Measurements from ENCODE around the gene KRT84. TPM values are rescaled to one million over a fixed set of nuclear protein-coding genes. Genes with fewer than 3 reads are reported as not detected.
"Not testable (repeated sequence)": the region's sequence is repeated elsewhere in the genome, so short reads cannot be mapped to it uniquely, and the experiment has no call there.

The KRT84 gene
- total RNA-seq, 1 donor from 2014 or later: not detected

DNA sequence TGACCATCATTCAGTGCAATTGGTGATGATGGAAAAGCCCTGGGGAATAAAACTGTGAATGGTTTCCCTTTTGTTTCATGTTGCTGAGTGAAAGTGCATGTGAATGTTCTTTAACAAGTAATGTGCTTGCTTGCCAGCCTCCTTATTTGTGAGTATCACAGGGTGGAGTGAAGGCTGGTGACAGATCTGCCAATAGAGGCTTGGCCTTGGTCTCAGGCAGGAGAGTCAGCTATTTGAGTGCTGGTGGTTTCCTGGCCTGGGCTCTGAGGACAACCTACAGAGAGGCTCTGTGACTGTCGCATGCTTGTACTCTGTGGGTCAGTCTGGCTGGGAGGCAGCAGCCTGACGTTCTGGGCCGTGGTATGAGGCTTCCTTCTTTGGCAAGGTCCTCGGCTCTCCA, 38.9 kb downstream of the KRT84 start:
- DNase-seq (ENCODE audit: low read depth, low spot score): no peak

DNA sequence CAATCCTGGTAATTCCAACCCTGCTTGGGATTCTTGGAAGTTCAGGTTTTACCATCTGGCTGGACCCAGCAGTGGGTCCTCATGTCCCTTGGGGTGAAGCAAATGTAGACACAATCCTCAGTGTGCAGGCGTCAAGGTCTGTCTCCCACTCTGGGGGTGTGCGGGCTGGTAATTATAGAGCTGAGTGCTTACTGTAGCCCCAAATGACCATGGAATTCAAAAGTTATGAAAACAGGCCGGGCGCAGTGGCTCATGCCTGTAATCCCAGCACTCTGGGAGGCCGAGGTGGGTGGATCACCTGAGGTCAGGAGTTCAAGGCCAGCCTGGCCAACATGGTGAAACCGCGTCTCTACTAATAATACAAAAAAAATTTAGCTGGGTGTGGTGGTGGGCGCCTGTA, 40.4 kb downstream of the KRT84 start:
- DNase-seq (ENCODE audit: low read depth, low spot score): not testable (repeated sequence)

DNA sequence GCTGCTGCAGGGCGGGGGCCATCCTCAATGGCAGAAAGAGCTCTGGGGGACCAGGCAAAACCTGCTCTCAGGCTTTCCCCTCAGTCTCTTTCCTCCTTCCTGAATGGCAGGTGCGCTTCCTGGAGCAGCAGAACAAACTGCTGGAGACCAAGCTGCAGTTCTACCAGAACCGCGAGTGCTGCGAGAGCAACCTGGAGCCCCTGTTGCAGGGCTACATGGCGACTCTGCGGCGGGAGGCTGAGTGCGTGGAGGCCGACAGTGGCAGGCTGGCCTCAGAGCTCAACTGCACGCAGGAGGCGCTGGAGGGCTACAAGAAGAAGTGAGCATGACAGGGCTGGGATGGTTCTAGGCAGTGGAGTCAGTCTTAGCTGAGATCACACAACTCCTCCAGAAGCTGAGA, 41.3 kb downstream of the KRT84 start:
- DNase-seq (ENCODE audit: low read depth, low spot score): no peak

DNA sequence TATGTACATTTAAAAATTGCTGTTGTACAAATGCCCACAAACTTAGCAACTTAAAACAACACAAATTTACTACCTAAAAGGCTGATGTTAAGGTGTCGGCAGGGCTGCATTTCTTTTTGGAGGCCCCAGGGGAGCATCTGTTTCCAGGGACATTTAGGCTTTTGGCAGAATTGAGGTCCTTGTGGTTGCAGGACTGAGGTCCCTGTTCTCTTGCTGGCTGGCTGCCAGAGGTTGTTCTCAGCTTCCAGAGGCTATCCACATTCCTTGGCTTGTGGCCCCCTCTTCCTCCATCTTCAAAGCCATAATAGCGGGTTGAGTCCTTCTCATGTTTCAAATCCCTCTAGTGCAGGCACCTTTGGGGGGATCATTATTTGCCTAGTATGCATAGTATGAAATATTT, 41.9 kb downstream of the KRT84 start:
- DNase-seq (ENCODE audit: low read depth, low spot score): no peak

DNA sequence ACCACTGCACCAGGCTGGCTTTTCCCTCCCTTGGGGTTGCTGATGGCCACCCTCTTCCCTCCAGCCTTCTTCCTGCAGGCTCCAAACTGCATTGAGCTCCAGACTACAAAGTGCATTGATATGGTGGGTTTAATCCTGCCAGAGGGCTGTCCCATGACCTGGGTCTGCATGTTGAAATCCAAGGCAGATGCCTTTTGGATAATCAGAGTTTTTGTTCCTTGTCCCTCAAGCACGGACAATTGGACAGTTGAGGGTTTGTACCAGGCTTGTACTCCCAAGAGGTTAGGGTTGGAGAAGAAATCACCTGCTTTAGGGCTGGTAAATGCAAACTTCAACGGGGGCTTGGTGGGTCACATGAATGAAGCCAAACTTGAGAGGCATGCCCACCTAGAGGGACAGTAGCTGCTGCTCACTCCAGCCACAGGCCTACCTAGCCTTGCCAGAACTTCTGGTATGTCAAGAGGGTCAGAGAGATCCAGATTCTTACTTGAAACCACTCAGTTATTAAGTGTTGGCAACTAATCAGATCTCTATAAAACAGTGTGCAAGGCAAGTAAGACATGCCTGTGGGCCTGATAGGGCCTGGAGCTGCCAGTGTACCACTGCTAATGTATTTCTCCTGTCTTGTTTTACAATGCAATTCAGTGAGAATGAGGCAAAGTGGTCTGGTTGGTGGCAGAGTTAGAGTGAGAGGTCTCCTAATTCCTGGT, 42.5 kb downstream of the KRT84 start:
- DNase-seq (ENCODE audit: low read depth, low spot score): no peak

DNA sequence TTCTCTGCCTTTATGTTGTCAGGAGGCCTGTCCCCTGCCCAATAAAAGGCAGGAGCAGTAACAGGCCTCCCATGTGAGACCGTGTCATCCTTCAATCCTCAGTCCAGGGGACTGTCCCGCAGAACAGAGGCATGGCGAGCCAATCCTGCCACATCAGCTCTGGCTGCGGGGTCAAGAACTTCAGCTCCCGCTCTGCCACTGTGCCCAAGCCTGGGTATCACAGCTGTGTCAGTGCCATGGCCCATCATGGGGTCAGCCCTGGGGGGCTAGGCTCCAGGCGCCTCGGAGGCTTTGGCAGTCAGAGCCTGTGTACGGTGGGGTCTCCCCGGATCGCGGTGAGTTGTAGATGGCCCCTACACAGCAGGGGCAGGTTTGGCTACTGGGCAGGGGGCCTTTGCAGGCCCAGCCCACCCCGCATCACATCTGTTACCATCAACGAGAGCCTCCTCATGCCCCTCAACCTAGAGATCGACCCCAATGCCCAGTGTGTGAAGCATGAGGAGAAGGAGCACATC, 44.3 kb downstream of the KRT84 start:
- no peak for DNase-seq (ENCODE audit: low read depth, low spot score)

DNA sequence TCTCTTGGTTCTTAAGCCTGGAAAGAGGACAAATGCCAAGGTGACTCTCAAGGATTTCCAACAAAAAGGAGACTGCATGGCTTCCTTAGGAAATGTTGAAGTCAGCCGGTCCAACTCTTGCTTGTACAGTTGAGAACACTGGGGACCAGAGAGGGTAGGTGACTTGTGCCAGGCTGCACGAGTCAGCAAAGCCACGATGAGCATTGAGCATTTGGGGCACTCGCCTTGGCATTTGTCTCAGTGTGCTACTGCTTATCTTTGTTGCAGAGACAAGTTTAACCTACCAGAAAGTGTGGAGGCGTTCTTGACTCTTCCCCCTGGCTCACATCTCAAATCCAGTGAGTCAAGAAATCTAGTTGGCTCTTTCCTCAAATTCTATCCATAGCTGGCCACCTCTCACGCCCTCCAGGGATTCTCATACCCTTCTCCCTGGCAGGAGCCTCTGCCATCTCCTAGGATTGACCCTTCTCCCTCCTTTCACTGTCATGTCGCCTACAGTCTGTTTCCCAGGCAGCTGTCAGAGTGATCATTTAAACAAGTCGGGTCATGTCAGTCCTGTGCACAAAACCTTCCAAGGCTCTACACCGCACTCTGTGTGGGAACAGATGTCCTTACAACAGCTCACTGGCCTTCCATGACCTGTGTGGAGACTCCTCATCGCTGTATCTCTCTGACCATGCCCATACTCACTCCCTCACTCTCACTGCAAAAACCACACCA, 47.1 kb downstream of the KRT84 start:
- no peak for DNase-seq (ENCODE audit: low read depth, low spot score)

DNA sequence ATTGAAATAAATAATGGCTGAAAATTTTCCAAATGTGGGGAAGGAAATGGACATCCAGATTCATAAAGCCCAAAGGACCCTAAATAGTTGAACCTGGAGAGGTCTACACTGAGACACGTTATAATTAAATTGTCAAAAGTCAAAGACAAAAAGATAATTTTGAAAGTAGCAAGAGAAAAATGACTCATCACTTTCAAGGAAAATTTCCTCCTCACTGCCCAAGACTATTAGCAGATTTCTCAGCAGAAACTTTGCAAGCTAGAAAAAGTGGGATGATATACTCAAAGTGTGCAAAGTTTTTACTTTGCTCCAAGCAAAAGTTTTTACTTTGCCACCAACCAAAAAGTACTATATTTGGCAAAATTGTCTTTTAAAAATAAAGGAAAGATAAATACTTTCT, 48.4 kb downstream of the KRT84 start:
- no peak for DNase-seq (ENCODE audit: low read depth, low spot score)

DNA sequence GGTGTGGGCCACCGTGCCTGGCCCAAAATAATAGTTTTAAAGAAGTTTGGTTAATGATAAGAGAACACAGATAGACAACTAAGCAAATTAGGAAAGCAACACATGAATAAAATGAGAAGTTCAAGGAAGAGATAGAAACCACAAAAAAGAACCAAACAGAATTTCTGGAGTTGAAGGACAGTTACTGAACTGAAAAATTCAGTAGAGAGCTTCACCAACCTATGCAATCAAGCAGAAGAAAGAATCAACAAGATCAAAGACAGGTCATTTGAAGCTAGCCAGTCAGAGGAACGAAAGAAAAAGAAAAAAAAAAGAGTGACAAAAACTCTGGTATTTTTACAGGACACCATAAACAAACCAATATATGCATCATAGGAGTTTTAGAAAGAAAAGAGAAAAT, 48.8 kb downstream of the KRT84 start:
- DNase-seq (ENCODE audit: low read depth, low spot score): no peak

DNA sequence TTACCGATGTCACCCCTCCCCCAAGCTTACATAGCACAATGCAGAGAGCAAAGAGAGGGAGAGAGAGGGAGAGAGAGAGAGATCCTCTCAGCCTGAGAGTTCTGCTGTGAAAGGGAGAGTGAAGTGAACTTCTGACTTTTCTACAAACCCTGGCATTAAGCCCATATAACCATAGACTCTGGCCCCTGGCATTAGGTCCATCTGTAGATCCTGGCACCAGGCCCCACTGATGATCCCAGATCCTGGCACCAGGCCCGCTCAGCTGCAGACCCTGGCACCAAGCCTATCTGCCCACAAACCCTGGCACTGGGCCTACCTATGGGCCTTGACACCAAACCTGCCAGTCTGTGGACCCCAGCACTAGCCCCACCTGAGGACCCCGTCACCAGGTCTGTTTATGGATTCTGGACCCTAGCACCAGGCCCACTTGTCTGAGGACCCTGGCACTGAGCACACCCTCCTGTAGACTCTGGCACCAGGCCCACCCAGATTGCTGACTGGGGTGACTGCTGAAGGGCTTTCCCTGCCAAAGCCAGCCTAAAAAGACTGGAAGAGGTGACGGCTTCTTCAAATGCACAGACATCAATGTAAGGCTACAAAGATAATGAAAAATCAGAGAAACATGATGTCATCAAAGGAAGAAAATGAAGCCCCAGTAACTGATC, 49.7 kb downstream of the KRT84 start:
- DNase-seq (ENCODE audit: low read depth, low spot score): no peak

DNA sequence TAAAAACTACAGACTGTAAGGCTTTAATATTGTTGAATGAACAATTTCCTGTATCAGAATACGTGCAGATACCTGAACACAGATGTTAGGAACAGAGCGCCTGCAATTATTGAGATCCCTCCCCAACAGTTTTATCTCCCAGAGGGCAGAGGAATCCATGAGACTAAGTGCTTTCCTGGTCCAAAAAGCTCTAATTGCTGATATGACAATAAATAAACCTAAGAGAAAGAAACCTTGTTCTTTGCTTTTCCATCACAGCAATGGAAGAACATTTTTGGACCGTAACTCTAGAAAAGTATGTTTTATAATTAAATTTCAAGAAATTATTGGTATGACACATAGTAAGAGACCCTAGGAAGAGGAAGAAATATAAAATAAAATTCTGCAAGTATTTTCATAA, 51.3 kb downstream of the KRT84 start:
- DNase-seq (ENCODE audit: low read depth, low spot score): no peak

DNA sequence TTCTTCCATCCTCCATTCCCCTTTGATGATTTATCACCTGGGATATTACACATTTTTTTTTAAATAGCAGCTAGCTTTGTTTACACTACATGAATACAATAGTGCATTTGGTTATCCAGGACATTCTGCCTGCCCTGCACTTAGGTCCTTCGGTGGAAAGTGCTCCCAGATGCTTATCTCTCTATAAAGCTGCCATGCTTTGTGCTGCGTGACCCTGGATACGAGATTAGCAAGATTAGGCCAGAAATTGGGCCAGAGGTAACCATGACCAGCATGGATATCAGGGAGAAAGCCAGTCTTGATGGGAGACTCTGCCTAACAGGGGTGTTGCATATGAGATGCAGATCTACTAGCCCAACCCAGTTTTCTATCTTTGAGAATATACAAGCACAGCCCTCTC, 52.1 kb downstream of the KRT84 start:
- no peak for DNase-seq (ENCODE audit: low read depth, low spot score)

DNA sequence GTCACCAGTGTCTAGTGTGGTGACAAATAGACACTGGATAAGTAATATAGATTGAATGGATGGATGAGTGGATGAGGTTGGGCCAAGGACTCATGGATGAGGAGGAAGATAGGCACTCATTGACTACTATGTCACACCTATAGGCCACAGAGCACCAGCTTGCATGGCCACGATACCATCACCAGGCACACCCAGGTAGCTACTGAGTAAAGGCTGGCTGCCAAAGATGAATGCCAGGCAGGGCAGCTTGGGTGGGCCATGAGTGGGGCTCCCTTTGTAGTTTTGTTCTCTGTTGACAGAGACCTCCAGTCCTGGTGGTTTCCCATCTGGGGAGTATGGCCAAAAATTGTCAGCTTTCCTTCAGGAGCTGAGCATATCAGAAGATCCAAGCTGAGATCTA, 53.1 kb downstream of the KRT84 start:
- DNase-seq (ENCODE audit: low read depth, low spot score): no peak

DNA sequence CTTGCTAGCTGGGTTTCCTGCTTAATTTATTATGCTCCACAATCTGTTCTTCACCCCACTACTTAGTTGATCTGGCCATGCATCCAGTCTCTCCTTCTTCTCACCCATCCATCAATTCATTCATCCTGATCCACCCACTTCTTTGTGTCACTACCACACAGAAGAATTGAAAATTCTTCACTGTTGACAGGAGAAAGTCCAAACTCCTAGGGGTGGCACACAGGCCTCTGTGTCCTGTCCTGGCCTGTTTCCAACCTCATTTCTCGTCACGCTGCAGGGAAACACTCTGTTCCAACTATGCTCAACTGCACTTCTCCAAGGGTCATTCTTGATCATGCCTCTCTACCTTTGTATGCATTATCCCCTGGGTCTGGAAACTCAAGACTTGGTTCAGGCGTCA, 53.6 kb downstream of the KRT84 start:
- DNase-seq (ENCODE audit: low read depth, low spot score): no peak

DNA sequence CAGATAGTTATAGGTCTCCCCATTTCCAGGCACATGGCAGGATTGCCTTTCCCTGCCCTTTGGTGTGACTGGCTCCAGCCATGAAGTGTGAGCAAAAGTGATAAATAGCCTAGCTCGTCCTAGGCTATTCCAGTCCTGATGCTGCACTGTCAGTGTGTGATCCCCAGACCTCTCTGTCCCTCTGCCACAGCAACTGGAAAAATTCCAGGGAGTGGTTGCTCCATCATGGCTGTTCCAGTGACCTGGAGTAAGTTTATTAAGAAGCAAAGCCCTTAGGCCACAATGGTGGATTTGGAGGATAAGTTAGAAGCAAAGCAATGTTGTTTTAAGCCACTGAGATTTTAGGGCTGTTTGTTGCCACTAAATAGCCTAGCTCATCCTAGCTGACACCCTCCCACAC, 54.4 kb downstream of the KRT84 start:
- no peak for DNase-seq (ENCODE audit: low read depth, low spot score)

DNA sequence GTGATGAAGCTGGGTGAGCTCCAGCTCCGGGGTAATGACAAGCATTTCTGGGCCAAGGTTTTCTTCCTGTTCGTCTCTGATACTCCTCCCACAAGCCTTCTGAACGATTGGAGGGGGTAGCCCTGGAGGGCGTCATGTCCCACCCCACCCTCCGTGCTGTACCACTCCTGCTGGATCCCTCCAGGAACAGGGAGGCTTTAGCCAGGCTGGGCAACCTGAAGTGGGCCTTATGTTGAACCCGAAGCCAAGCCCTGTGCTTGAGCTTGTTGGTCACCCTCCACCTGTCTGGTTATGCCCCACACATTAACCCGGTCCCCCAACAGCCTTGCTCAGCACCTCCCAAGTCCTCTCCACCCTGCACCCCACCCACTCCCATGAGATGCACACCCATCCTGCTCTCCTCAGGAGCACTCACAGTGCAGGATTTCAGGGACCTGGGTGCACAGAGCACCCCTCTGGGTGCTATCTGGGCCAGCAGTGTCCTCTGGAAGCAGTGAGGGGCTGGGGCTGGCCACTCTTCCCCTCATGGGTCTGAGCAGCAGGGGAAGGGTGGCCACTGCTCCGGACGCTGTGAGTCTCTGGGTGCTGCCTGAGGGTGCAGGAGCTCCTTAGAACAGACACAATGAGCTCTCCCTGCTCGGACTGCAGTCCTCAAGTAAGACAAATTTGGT, 57.5 kb downstream of the KRT84 start:
- DNase-seq (ENCODE audit: low read depth, low spot score): no peak

Other genes with a start within 250 kb of the KRT84 start
- 2.0 and 4.9 TPM in 2 replicates for gene KRT80, start 193.6 kb downstream of the KRT84 start, total RNA-seq
- gene KRT7, start 152.4 kb downstream of the KRT84 start, total RNA-seq: 288 and 399 TPM in 2 replicates
- gene KRT86, start 111.0 kb downstream of the KRT84 start, total RNA-seq: 0.07 TPM in 1 of 2 replicates, not detected in the other
- gene KRT81, start 94.1 kb downstream of the KRT84 start, total RNA-seq: not detected in 2 replicates
- not detected in 2 replicates for gene KRT83, start 64.3 kb downstream of the KRT84 start, total RNA-seq
- under 0.01 TPM in 1 of 2 replicates, not detected in the other for gene KRT85, start 18.2 kb downstream of the KRT84 start, total RNA-seq
- gene KRT82, start 20.7 kb upstream of the KRT84 start, total RNA-seq: not detected in 2 replicates
- gene KRT75, start 48.7 kb upstream of the KRT84 start, total RNA-seq: not detected in 2 replicates
- 0.07 and 0.18 TPM in 2 replicates for gene KRT6B, start 66.5 kb upstream of the KRT84 start, total RNA-seq
- 0.07 TPM in 1 of 2 replicates, not detected in the other for gene KRT6C, start 88.2 kb upstream of the KRT84 start, total RNA-seq
- gene KRT6A, start 107.6 kb upstream of the KRT84 start, total RNA-seq: 0.79 and 12.6 TPM in 2 replicates
- 0.66 and 2.0 TPM in 2 replicates for gene KRT5, start 134.7 kb upstream of the KRT84 start, total RNA-seq
- not detected in 2 replicates for gene KRT71, start 167.5 kb upstream of the KRT84 start, total RNA-seq
- gene KRT74, start 188.2 kb upstream of the KRT84 start, total RNA-seq: not detected in 2 replicates
- not detected in 2 replicates for gene KRT72, start 215.8 kb upstream of the KRT84 start, total RNA-seq
- gene KRT73, start 232.9 kb upstream of the KRT84 start, total RNA-seq: not detected in 2 replicates

Data from pulmonary artery endothelial cell (primary cell).